Erythroblast (primary cell): ENCODE results near the gene SLC43A2.

Source experiments
- GATA1 ChIP-seq: IDR thresholded peaks from 2 replicates; pipeline ENCODE4 v1.6.1; 2011; ENCODE audit warnings: low read depth, mild to moderate bottlenecking, control low read depth, low read length, moderate library complexity
- POLR2A ChIP-seq: IDR thresholded peaks from 2 replicates; pipeline ENCODE4 v1.6.1; 2011; ENCODE audit warnings: mild to moderate bottlenecking, low read length

DNA sequence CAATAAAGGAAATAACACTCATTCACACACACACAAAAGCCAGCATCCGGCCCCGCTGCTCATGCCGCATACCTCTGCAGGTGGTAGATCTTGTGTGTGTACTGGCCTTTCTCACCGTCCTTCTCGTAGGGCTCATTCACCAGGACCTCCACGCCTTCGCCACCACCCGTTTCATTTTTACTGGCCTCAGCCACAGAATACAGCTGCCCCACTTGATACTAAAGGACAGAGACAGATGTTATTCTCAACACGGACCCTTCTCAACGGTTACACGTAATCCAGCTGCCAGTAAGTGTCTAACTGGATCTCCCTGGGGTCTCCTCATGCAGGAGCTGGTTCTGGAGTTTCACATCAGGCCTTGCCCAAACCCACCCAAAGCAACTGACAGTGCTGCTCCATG is 75.7 kb downstream of the SLC43A2 start:
- TF ChIP-seq POLR2A (no peak), GATA1 (no peak)
